H1 (cell line): Measurements from ENCODE around the gene ZXDA. TPM values are rescaled to one million over a fixed set of nuclear protein-coding genes. Genes with fewer than 3 reads are reported as not detected.

ENCODE experiments used
- BCL11A ChIP-seq, 2 experiments: IDR thresholded peaks; one replicate each; pipeline ENCODE4 v1.6.1; 2011; ENCODE audit warnings: low read depth in 2 of 2, low read length in 2 of 2, mild to moderate bottlenecking in 2 of 2
- MAFK ChIP-seq: IDR thresholded peaks from 2 replicates; pipeline ENCODE4 v1.6.1; 2012; ENCODE audit warnings: low read depth, mild to moderate bottlenecking, improper control_type of control experiment, low read length
- POLR2A ChIP-seq, 2 experiments: IDR thresholded peaks; 1 replicate in 1 of 2; 2 replicates in 1 of 2; pipeline ENCODE4 v1.6.1; 2011; ENCODE audit warnings: low read depth in 2 of 2, low read length in 2 of 2, mild to moderate bottlenecking in 2 of 2; ENCODE audit errors: control extremely low read depth in 1 of 2
- TAF7 ChIP-seq: optimal IDR thresholded peaks from 2 replicates; pipeline ENCODE3; 2011; ENCODE audit warnings: low read depth, mild to moderate bottlenecking, inconsistent platforms, low read length, moderate library complexity, borderline replicate concordance
- TBP ChIP-seq: IDR thresholded peaks from 2 replicates; pipeline ENCODE4 v1.6.1; 2011; ENCODE audit warnings: low read depth, low read length, improper control_type of control experiment
- polyA plus RNA-seq, 7 experiments: library from polyadenylated mRNA; depleted of rRNA in 3 of 7; stranded (reverse) in 5 of 7; unstranded in 2 of 7; fragments of >200 nt in 5 of 7; fragments of 200-250 nt in 2 of 7; gene quantifications; 1 replicate in 5 of 7; 2 replicates in 1 of 7; 4 replicates in 1 of 7; pipeline versions ENCODE4 v1.2.1 to v1.2.3, GENCODE V29; 2011 to 2013; ENCODE audit warnings: missing spikeins in 2 of 7, mixed read lengths in 2 of 7
- total RNA-seq: library from RNA; stranded (reverse); fragmentation: NEBNext Ultra II Directional; extraction: Animal tissue kit (Norgen Biotek cat#: 25700); gene quantifications from 2 replicates; pipeline ENCODE4 v1.2.1, GENCODE V29; 2021
- TF ChIP-seq, protein P1 (sequence below): fragments of 300-600 bp; sonication (generic); IDR thresholded peaks from 2 replicates; pipeline ENCODE4 v1.7.1; 2012; ENCODE audit warnings: low read length, moderate library complexity, mild to moderate bottlenecking, inconsistent platforms; ENCODE audit not compliant: insufficient replicate concordance
- TF ChIP-seq, protein P2 (sequence below): IDR thresholded peaks from 2 replicates; pipeline ENCODE4 v1.6.1; 2011; ENCODE audit warnings: low read depth, mild to moderate bottlenecking, low read length; ENCODE audit not compliant: insufficient read depth

ZXDA gene
- total and polyA plus RNA-seq, 2 of the 8 experiments (the other 6 are each of a cell fraction or from before 2014, with no cell fraction given) = not detected

DNA sequence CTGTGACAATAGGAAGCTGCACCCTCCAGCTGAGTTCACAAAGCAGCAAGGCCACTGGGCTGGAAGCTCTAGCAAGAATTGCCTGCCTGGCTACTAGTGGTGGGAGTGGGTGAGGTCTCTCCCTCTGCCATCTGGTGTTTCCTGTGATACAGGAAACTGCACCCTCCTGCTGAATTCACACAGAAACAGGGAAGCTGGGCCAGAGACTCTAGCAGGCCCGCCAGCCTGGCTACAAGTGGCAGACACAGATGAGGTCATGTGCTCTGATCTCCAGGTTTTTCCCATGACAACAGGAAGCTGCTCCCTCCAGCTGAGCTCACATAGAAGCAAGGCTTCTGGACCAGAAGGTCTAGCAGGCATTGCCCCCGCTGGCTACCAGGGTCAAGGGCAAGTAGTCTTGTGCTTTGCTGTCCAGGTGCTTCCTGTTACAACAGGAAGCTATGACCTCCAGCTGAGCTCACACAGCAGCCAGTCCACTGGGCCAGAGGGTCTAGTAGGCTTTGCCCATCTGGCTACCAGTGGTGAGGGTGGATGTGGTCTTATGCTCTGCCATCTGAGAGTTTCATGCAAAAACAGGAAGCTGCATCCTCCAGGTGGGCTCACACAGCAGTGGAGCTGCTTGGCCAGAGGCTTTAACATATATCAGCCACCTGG, 41.5 kb upstream of the ZXDA start (continued):
- TF ChIP-seq, protein P1, sequence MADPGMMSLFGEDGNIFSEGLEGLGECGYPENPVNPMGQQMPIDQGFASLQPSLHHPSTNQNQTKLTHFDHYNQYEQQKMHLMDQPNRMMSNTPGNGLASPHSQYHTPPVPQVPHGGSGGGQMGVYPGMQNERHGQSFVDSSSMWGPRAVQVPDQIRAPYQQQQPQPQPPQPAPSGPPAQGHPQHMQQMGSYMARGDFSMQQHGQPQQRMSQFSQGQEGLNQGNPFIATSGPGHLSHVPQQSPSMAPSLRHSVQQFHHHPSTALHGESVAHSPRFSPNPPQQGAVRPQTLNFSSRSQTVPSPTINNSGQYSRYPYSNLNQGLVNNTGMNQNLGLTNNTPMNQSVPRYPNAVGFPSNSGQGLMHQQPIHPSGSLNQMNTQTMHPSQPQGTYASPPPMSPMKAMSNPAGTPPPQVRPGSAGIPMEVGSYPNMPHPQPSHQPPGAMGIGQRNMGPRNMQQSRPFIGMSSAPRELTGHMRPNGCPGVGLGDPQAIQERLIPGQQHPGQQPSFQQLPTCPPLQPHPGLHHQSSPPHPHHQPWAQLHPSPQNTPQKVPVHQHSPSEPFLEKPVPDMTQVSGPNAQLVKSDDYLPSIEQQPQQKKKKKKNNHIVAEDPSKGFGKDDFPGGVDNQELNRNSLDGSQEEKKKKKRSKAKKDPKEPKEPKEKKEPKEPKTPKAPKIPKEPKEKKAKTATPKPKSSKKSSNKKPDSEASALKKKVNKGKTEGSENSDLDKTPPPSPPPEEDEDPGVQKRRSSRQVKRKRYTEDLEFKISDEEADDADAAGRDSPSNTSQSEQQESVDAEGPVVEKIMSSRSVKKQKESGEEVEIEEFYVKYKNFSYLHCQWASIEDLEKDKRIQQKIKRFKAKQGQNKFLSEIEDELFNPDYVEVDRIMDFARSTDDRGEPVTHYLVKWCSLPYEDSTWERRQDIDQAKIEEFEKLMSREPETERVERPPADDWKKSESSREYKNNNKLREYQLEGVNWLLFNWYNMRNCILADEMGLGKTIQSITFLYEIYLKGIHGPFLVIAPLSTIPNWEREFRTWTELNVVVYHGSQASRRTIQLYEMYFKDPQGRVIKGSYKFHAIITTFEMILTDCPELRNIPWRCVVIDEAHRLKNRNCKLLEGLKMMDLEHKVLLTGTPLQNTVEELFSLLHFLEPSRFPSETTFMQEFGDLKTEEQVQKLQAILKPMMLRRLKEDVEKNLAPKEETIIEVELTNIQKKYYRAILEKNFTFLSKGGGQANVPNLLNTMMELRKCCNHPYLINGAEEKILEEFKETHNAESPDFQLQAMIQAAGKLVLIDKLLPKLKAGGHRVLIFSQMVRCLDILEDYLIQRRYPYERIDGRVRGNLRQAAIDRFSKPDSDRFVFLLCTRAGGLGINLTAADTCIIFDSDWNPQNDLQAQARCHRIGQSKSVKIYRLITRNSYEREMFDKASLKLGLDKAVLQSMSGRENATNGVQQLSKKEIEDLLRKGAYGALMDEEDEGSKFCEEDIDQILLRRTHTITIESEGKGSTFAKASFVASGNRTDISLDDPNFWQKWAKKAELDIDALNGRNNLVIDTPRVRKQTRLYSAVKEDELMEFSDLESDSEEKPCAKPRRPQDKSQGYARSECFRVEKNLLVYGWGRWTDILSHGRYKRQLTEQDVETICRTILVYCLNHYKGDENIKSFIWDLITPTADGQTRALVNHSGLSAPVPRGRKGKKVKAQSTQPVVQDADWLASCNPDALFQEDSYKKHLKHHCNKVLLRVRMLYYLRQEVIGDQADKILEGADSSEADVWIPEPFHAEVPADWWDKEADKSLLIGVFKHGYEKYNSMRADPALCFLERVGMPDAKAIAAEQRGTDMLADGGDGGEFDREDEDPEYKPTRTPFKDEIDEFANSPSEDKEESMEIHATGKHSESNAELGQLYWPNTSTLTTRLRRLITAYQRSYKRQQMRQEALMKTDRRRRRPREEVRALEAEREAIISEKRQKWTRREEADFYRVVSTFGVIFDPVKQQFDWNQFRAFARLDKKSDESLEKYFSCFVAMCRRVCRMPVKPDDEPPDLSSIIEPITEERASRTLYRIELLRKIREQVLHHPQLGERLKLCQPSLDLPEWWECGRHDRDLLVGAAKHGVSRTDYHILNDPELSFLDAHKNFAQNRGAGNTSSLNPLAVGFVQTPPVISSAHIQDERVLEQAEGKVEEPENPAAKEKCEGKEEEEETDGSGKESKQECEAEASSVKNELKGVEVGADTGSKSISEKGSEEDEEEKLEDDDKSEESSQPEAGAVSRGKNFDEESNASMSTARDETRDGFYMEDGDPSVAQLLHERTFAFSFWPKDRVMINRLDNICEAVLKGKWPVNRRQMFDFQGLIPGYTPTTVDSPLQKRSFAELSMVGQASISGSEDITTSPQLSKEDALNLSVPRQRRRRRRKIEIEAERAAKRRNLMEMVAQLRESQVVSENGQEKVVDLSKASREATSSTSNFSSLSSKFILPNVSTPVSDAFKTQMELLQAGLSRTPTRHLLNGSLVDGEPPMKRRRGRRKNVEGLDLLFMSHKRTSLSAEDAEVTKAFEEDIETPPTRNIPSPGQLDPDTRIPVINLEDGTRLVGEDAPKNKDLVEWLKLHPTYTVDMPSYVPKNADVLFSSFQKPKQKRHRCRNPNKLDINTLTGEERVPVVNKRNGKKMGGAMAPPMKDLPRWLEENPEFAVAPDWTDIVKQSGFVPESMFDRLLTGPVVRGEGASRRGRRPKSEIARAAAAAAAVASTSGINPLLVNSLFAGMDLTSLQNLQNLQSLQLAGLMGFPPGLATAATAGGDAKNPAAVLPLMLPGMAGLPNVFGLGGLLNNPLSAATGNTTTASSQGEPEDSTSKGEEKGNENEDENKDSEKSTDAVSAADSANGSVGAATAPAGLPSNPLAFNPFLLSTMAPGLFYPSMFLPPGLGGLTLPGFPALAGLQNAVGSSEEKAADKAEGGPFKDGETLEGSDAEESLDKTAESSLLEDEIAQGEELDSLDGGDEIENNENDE = no peak
- TF ChIP-seq MAFK = no peak
- no peak for TF ChIP-seq TAF7
- TF ChIP-seq, protein P2, sequence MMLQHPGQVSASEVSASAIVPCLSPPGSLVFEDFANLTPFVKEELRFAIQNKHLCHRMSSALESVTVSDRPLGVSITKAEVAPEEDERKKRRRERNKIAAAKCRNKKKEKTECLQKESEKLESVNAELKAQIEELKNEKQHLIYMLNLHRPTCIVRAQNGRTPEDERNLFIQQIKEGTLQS = no peak
- TF ChIP-seq TBP = no peak
- TF ChIP-seq BCL11A (IDR thresholded peaks at IDR 0.05; ENCODE audit: low read depth in 2 of 2, low read length in 2 of 2) = no peak
- no peak for TF ChIP-seq POLR2A (IDR thresholded peaks at IDR 0.05; ENCODE audit: control extremely low read depth in 1 of 2, low read depth in 2 of 2, low read length in 2 of 2)
